Stimulated activated CD8-positive, alpha-beta memory T cell treated with anti-CD3 and anti-CD28 coated beads, Interleukin-12 subunit alpha, Interleukin-12 subunit beta, amount 100 ng/mL, for 1 hour (primary cell): Measurements from ENCODE around the gene CFAP53.

Source experiments
- DNase-seq: peaks from one replicate; pipeline ENCODE4 v3.0.0-alpha.2; 2020; ENCODE audit warnings: low read depth

The CFAP53 gene

GRCh38 chr18:50287441-50288347 lies 21.4 kb upstream of the CFAP53 start, which contains the start of gene CXXC1:
TSS of gene CXXC1 (minus strand) at chr18:50287692. CDS start at chr18:50287589, 103 bp downstream.
- DNase-seq: peak; percentile 98

- no peak for DNase-seq
These were observed 20.7 kb upstream of the CFAP53 start for GRCh38 chr18:50287028-50287440.

DNA sequence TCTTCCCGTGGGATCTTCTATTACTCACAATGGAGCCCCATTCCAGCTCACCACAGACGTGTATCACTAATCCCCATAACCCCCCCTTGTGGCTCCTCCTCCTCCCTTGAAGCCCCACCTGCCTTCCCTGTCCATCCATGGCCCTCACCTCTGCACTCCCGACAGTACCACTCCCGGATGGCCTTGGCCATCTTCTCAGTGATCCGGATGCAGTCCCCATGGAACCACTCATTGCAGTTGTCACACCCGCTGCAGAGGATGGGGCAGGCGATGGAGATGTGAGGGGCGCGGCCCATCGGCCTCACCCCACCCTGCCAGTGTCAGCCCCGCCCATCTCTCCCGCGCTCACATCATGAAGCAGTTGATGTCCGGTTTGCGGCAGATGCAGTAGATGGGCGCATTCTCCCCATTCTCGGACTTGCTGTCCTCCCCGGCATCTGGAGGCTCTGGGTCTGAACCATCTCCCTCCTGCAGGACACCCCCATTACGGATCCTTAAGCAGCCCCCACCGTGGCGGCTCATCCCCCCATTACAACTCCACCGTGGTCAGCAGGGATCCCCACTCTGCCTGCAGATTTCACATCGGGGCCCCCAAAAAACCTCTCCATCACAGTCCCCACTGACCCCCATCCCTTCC lies 20.2 kb upstream of the CFAP53 start:
- no peak for DNase-seq

DNA sequence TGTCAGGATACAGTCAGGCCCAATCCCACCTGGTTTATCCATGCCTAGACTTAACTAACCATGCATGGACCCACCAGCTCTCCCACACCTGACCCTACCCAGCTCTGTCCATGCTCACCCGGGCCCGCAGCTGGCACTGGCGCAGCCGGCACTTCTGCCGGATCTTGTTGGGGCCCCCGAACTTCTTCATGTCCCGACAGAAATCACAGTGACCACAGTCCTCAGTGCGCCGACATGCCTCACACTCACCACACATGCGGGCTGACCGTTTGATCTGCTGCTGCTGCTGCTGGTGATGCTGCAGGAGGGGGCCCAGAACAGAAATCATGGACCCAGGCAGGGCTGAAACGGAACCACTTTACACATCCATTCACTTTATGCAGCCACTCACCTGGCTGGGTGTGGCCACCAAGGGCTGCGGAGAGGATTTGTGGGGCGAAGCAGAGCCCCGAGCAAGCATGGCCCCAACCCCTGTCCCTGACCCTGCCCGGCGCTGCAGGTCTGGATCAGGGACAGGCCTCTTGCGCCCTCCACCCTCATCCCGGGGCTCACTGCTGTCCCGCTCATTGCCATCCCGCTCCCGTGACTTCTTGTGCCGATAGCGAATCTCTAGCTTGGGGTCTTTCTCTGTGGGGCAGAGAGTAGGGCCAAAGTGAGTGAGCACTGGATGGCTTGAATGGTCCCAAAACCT lies 19.5 kb upstream of the CFAP53 start:
- DNase-seq: no peak

DNA sequence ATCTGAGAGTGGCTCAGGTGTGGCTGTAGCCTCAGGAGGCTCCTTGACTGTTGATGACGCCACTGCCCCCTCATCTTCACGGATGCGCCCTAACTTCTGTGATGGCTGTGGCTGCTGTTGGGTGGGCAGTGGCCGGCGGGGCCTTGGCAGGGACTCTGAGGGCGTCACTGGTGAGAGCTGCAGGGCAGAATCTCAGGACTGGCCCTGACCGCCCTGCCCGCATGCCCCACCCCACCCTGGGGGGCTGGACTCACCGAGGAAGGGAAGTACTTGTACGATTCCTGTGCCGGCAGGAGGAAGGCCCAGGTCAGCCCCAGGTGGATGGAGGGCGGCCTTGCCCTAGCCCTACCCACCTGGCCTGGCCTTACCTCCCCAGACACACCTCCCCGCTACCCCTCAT lies 18.8 kb upstream of the CFAP53 start:
- no peak for DNase-seq

- DNase-seq: no peak
These were observed 18.1 kb upstream of the CFAP53 start for GRCh38 chr18:50284255-50284885.

DNA sequence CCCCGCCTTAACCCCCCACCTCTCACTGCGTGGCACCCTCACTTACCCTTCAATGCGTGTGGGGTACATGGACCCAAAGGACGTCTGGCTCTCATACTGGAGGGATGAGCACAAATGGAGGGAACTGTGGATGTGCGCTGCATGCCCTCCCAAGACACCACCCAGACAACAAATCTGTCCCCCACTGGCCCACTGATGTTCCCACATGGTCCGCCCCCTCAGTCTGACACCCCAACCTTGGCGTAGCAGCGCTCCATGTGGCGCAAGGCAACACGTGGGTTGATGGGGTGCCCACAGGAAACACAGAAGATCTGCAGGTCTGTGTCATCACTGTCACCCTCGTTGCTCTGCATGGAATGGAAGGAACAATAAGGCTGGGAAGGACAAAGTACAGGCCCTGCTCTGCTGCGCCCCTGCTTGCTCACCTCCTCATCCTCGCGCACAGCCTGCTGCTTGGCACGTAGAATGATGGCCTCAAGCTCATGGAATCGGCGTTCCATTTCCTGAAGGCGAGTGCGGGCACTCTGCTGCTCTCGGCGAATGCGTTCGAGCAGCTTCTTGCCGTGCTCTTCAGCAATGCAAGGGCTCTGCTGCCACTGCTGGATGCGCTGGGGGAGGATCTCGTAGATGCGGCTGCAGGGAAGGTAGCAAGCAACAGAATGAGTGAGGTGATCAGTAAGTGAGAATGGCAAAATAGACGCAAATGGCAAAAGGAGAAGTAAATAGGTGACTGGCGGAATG lies 17.3 kb upstream of the CFAP53 start:
- no peak for DNase-seq

- DNase-seq: no peak
These were observed 16.4 kb upstream of the CFAP53 start for GRCh38 chr18:50282521-50283335.

- no peak for DNase-seq
These were observed 15.8 kb upstream of the CFAP53 start for GRCh38 chr18:50281972-50282520.

GRCh38 chr18:50281295-50281971 lies 15.1 kb upstream of the CFAP53 start, which contains the start of gene MBD1:
TSS of gene MBD1 (minus strand) at chr18:50281523. CDS start at chr18:50279992, 1,531 bp downstream.
- DNase-seq: peak; percentile 95

DNA sequence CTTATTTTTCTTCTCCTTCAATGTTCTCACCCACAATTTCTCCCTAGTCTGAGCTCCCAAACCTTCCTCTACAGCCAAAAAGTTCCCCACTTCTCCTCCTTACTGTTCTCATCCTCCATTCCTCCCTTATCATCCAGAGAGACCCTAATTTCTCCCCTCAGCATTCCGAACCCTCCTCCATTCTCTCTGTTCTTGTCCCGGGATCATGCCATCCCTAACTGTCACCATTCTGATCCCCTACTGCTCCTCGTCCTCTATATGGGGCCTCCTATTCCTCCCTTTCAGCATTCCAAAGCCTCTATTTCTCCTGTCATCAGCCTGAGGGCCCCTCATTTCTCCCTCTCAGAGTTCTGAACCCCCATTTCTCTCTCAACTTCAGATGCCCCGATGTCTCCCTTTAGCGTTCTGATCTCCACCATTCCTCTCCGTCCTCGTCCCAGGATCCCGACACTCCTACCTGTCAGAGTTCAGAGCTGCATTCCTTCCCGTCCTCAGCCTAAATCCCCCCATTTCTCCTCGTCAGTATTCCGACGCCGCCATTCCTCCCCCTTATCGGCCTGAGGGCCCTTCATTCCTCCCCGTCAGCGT lies 14.5 kb upstream of the CFAP53 start:
- DNase-seq: no peak

DNA sequence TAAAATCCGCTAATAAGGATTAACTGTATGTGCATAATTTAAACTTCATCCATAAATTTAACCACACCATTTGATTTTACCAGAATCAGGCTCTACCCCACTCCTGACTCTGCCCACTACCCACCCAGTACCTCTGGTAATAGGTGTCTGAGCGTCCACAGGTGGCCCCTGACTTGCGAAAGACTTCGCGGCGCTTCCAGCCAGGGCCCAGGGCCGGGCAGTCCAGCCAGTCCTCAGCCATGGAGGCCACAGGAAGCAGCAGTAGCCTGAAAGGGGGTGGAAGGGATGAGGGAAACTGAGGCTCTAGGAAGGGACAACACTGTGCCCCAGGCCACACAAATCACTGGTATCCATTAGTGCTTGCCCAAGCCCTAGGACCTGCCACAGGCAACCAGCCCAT lies 13.5 kb upstream of the CFAP53 start:
- no peak for DNase-seq

DNA sequence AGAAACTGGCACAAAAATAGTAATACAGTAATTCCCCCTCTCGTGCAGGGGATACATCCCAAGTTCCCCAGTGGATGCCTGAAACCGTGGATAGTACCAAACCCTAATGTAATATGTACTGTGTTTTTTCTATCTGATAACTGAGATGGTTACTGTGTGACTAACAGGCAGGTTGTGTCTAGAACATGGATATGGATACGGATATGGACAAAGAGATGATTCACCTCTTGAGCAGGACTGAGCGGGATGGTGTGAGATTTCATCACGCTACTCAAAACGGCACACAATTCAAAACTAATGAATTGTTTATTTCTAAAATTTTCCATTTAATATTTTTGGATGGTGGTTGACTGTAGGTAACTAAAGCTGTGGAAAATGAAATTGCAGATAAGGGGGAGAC lies 11.6 kb upstream of the CFAP53 start:
- DNase-seq: no peak

DNA sequence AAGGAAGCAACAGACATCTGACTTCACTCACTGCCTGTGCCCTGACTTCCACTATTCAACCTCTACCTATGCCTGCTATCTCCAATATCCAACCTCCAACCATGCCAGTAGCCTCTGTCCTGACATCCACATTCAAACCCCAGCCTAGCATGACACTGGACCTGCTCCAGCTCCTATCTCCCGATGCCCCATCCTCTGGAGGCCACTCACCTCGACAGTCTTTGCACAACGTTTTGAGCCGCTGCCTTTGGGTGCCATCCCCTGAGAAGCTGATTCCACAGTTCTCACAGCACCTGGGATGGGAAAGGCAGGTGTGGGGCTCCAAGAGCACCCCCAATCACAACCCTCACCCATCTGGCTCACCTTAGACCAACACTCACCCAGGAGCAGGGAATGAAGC lies 10.2 kb upstream of the CFAP53 start:
- no peak for DNase-seq

GRCh38 chr18:50275503-50276036 lies 9.3 kb upstream of the CFAP53 start:
- no peak for DNase-seq

- no peak for DNase-seq
These were observed 8.6 kb upstream of the CFAP53 start for GRCh38 chr18:50274941-50275340.

- DNase-seq: no peak
These were observed 7.7 kb upstream of the CFAP53 start for GRCh38 chr18:50274044-50274442.

DNA sequence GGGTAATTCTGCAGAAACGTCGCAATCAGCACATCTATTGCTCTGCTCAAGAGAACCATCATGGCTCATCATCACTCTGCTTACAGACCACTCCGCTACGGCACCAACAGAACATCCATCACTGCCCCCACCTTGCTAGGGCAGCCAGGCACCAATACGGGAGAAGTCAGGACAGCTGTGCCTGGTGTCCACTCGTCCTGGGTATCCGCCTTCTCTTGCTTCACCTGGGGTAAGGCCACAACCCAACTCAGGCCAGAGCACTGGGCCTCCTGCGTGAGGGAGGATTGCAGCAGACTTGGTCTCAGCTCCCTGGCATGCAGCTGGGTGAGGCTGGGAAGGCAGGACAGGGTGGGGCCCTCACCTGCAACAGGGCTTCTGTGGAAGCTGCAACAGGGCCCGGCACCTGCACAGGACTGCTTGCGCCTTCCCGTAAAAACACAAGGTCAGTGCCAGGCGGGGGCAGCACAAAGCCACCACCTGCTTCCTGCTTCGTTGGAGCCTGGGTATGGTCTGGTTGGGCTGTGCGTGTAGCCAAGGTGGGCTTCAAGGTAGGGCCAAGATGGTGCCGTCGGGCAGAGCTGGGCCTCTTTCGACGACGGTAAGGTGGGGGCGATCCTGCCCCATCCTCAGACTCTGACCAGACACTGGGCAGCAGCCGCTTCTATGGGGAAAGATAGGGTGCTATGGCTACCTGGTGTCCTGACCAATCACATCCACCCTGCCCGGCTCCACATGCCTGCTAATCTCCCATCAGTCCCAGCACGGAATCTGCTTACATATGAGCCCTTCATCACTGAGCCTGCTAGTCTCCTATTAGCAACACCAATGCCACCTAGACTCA lies 7.1 kb upstream of the CFAP53 start:
- DNase-seq: no peak
